PC-3 (cell line): ENCODE data around the gene DMBX1.

Experiments used
- EZH2 ChIP-seq: fragments of 300-600 bp; sonication (generic); IDR thresholded peaks from one replicate; pipeline ENCODE4 v1.6.1; 2017; ENCODE audit warnings: antibody characterized with exemption, mild to moderate bottlenecking, low read length; ENCODE audit not compliant: unreplicated experiment
- EZH2phosphoT487 ChIP-seq: fragments of 300-600 bp; sonication (generic); IDR thresholded peaks from 2 replicates; pipeline ENCODE4 v1.6.1; 2018; ENCODE audit warnings: mild to moderate bottlenecking, antibody characterized with exemption, low read length, borderline replicate concordance
- TF ChIP-seq, protein P1 (sequence below): fragments of 300-600 bp; sonication (generic); conservative IDR thresholded peaks from 2 replicates; pipeline ENCODE4 v1.5.1; 2017; ENCODE audit warnings: antibody characterized with exemption, low read depth, mild to moderate bottlenecking, low read length

- TF ChIP-seq, protein P1, sequence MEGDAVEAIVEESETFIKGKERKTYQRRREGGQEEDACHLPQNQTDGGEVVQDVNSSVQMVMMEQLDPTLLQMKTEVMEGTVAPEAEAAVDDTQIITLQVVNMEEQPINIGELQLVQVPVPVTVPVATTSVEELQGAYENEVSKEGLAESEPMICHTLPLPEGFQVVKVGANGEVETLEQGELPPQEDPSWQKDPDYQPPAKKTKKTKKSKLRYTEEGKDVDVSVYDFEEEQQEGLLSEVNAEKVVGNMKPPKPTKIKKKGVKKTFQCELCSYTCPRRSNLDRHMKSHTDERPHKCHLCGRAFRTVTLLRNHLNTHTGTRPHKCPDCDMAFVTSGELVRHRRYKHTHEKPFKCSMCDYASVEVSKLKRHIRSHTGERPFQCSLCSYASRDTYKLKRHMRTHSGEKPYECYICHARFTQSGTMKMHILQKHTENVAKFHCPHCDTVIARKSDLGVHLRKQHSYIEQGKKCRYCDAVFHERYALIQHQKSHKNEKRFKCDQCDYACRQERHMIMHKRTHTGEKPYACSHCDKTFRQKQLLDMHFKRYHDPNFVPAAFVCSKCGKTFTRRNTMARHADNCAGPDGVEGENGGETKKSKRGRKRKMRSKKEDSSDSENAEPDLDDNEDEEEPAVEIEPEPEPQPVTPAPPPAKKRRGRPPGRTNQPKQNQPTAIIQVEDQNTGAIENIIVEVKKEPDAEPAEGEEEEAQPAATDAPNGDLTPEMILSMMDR: no peak
- TF ChIP-seq EZH2 (no peak), EZH2phosphoT487 (no peak)
Observed at GRCh38 chr1:46449223-46450159, 40.1 kb upstream of the DMBX1 start.
